Measurements from ENCODE around the gene TMEM179B. TPM values are rescaled to one million over a fixed set of nuclear protein-coding genes. Genes with fewer than 3 reads are reported as not detected.
A peak's percentile ranks its signal among the peaks of the same experiment; 100 is the strongest.

Gene TMEM179B
- total and polyA plus RNA-seq, 9 of the 15 experiments (the other 6 are each of a cell fraction or from before 2014, with no cell fraction given): 27.7 to 105 (median 37.0) TPM

- TF ChIP-seq, protein P1, sequence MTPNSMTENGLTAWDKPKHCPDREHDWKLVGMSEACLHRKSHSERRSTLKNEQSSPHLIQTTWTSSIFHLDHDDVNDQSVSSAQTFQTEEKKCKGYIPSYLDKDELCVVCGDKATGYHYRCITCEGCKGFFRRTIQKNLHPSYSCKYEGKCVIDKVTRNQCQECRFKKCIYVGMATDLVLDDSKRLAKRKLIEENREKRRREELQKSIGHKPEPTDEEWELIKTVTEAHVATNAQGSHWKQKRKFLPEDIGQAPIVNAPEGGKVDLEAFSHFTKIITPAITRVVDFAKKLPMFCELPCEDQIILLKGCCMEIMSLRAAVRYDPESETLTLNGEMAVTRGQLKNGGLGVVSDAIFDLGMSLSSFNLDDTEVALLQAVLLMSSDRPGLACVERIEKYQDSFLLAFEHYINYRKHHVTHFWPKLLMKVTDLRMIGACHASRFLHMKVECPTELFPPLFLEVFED (CRISPR knock-in tag; conservative IDR thresholded peaks at IDR 0.05): 0 out of 2 replicates have a peak, but pooled peaks have one; percentile 21
- peak; percentile 93 for TF ChIP-seq RBFOX2 (IDR thresholded peaks at IDR 0.05; ENCODE audit: low read depth, low read length)
- no peak for TF ChIP-seq STAG1 (CRISPR knock-in tag; IDR thresholded peaks at IDR 0.05; ENCODE audit: borderline replicate concordance)
- TF ChIP-seq SRSF9 (IDR thresholded peaks at IDR 0.05; ENCODE audit: borderline replicate concordance, low read depth, low read length): no peak
- TF ChIP-seq, protein P2, sequence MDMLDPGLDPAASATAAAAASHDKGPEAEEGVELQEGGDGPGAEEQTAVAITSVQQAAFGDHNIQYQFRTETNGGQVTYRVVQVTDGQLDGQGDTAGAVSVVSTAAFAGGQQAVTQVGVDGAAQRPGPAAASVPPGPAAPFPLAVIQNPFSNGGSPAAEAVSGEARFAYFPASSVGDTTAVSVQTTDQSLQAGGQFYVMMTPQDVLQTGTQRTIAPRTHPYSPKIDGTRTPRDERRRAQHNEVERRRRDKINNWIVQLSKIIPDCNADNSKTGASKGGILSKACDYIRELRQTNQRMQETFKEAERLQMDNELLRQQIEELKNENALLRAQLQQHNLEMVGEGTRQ (CRISPR knock-in tag; IDR thresholded peaks at IDR 0.05): no peak
- no peak for TF ChIP-seq NELFE (IDR thresholded peaks at IDR 0.05; ENCODE audit: insufficient read depth, insufficient read length)
- TF ChIP-seq HDAC6 (IDR thresholded peaks at IDR 0.05; ENCODE audit: low read depth, low read length): no peak
- TF ChIP-seq, protein P3, sequence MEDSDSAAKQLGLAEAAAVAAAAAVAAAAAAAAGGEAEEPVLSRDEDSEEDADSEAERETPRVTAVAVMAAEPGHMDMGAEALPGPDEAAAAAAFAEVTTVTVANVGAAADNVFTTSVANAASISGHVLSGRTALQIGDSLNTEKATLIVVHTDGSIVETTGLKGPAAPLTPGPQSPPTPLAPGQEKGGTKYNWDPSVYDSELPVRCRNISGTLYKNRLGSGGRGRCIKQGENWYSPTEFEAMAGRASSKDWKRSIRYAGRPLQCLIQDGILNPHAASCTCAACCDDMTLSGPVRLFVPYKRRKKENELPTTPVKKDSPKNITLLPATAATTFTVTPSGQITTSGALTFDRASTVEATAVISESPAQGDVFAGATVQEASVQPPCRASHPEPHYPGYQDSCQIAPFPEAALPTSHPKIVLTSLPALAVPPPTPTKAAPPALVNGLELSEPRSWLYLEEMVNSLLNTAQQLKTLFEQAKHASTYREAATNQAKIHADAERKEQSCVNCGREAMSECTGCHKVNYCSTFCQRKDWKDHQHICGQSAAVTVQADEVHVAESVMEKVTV (CRISPR knock-in tag; IDR thresholded peaks at IDR 0.05): no peak
- peak in 1 of 2 experiments; percentile 61; a peak in 1 of 4 replicates for TF ChIP-seq ZMIZ1 (IDR thresholded peaks at IDR 0.05; ENCODE audit: low read depth in 2 of 2, low read length in 2 of 2)
- no peak for TF ChIP-seq DDX20 (tag; IDR thresholded peaks at IDR 0.05; ENCODE audit: low read depth)
- no peak for TF ChIP-seq ZNF592 (IDR thresholded peaks at IDR 0.05)
- TF ChIP-seq HMG20B (CRISPR knock-in tag; IDR thresholded peaks at IDR 0.05): no peak
- TF ChIP-seq ADNP (tag; IDR thresholded peaks at IDR 0.05): no peak
- no peak for TF ChIP-seq MCM7 (IDR thresholded peaks at IDR 0.05)
Measured at GRCh38 chr11:62839050-62839945, 52.1 kb downstream of the TMEM179B start, which contains the start of gene WDR74 (continued).
